Erythroblast (primary cell): ENCODE data around the gene MIER1.
A peak's percentile ranks its signal among the peaks of the same experiment; 100 is the strongest.
"Not testable (repeated sequence)": the region's sequence is repeated elsewhere in the genome, so short reads cannot be mapped to it uniquely, and the experiment has no call there.

Source experiments
- DNase-seq, 2 experiments: peaks; one replicate each; lab custom pipeline; 2025; lab: John Stamatoyannopoulos, UW
- GATA1 ChIP-seq: IDR thresholded peaks from 2 replicates; pipeline ENCODE4 v1.6.1; 2011; ENCODE audit warnings: low read depth, mild to moderate bottlenecking, control low read depth, low read length, moderate library complexity
- POLR2A ChIP-seq: IDR thresholded peaks from 2 replicates; pipeline ENCODE4 v1.6.1; 2011; ENCODE audit warnings: mild to moderate bottlenecking, low read length

The MIER1 gene

GRCh38 chr1:66924756-66925557 is at the start of gene MIER1, which contains the start of gene DNAI4:
TSS of gene MIER1 (plus strand) at chr1:66924990. CDS start at chr1:66925029, 39 bp downstream.
TSS of gene DNAI4 (minus strand) at chr1:66924856. CDS start at chr1:66924831, 25 bp downstream.
- DNase-seq, result peak; percentile 98 to 99
- no peak for TF ChIP-seq GATA1
- TF ChIP-seq POLR2A, result peak; percentile 92

DNA sequence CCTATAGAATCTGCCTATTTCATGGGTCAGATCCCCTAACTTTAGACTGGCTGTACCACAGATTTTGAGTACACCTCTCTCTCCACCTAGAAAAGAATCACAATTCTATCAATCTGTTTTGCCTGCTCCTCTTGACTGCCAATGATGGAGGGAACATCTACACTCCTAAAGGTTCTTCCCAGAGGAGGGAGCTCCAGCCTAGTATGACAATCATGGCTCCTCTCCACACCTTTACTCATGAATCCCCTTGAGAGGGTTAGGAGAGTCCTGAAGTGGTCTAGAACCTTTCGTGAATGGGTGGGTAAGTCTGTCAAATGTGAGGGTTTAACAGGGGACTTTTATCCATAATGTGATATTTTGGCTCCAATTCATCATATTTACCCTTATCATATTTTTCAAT is 48.1 kb upstream of the MIER1 start:
- DNase-seq, result no peak
- TF ChIP-seq POLR2A (no peak), GATA1 (no peak)

GRCh38 chr1:66889030-66889429 is 35.8 kb upstream of the MIER1 start:
- no peak for DNase-seq
- TF ChIP-seq GATA1, result no peak
- TF ChIP-seq POLR2A, result no peak

DNA sequence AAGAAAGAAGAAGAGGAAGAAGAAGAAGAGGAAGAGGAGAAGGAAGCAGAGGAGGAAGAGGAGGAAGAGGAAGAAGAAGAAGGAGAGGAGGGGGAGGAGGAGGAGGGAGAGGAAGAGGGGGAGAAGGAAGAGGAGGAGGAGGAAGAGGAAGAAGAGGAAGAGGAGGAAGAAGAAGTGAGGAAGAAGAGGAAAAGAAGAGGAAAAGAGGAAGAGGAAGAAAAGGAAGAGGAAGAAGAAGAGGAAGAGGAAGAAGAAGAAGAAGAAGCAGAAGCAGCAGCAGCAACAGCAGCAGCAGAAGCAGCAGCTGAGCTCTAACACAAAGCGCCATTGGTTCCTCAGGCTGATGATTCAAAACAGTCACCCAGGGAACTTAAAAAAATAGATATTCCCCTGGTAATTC is 34.2 kb upstream of the MIER1 start:
- no peak for TF ChIP-seq GATA1
- no peak for TF ChIP-seq POLR2A
- no peak for DNase-seq

DNA sequence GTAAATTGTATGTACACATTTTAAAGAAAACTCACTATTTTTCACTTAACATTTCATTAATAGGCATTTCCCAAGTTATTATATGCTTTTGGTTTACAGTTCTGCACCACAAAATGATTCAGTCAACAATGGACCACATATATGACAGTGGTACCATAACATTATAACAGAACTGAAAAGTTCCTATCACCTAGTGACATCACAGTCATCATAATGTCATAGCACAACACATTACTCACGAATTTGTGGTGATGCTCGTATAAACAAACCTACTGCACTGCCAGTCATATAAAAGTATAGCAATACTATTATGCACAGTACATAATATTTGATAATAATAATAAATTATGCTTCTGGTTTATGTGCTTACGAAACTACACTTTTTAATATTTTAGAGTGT is 31.1 kb upstream of the MIER1 start:
- TF ChIP-seq POLR2A (no peak), GATA1 (no peak)
- DNase-seq, result no peak

DNA sequence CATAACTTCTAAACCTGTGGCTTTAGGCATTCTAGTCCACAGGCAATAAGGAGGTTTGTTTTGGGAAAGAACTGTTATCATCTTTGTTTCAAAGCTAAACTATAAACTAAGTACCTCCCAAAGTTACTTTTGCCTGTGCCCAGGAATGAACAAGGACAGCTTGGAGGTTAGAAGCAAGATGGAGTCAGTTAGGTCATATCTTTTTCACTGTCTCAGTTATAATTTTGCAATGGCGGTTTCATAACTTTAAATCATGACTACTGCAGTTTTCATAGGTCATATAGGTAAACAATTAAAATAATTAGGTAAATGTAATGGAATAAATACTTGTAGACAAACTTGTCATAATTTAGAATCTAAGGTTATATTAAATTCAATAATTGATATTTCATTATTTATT is 9.6 kb upstream of the MIER1 start:
- not testable (repeated sequence) for DNase-seq

- TF ChIP-seq GATA1 (no peak), POLR2A (no peak)
- DNase-seq, result peak; percentile 93 to 98
These were observed 8.5 kb upstream of the MIER1 start for GRCh38 chr1:66916320-66916719.

DNA sequence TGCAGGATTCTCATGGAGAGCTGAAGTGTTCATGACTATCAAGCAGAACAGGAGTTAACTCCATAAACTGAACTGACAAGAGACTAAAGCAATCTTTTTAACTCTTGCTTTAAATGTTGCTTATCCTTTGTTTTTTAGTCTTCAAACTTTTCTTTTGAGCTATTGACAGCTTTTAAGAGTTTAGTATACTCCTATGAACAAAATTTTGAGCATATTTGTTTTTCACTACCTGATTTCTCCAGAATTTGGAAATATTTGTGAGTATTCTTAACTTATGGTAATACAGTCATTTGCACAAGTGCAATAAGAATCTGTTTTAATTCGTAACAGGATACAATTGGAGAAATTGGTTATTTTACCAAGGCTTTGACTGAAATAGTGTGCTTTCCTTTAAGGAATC is 7.3 kb upstream of the MIER1 start:
- TF ChIP-seq POLR2A, result no peak
- TF ChIP-seq GATA1, result no peak
- DNase-seq, result peak in 1 of 2 experiments; percentile 26

DNA sequence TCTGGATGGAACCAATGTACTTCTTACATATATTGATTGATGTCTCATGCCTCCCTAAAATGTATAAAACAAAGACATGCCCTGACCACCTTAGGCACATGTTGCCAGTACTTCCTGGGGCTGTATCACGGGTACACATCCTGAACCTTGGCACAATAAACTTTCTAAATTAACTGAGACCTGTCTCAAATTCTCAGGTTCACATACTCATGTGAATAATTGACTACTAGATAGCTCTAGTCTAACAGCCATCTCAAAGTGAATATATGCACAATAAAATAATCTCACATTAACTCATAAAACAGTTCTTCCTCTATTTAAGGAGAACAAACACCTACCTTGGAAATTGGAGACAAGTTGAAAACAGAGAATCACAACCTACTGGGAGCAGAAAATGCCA is 5.7 kb upstream of the MIER1 start:
- no peak for DNase-seq
- TF ChIP-seq POLR2A, result no peak
- no peak for TF ChIP-seq GATA1

GRCh38 chr1:66919828-66920227 is 5.0 kb upstream of the MIER1 start:
- DNase-seq, result no peak
- TF ChIP-seq POLR2A, result no peak
- no peak for TF ChIP-seq GATA1

DNA sequence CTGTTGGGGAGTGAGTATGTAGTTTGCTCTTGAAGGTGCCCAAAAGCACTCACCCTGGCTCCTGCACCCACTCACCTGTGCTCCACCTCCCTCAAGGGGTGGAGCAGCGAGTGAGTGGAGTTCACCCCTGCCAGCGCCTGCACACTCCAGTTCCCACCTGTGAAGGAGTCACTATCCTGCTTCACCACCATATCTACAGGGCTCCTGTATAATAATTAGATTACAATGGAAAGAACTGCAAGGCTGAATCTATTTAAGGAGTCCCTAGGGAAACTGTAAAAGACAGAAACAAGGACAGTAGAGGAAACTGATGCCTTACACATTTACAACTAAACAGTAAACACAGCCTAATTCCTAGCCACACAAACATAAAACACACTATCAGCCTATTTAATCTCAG is 4.2 kb upstream of the MIER1 start:
- TF ChIP-seq POLR2A (no peak), GATA1 (no peak)
- DNase-seq, result no peak

DNA sequence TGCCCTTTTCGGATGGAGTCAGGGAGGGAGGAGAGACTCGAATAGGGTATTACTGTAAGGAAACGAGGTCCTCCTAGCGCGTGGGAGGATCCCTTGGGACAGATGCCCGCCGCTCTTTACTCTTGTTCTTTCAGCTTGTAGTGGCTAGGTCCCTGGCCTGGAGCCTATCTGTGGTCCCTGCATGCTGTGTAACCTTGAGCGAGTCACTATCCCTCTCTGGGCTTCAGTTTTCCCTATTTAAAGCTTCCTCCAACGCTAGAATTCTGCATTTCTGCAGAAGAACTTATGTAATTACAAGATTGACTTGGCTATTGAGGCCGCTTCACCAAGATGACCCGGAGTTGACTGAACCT is 744 bp downstream of the MIER1 start:
- no peak for DNase-seq
- no peak for TF ChIP-seq POLR2A
- no peak for TF ChIP-seq GATA1

DNA sequence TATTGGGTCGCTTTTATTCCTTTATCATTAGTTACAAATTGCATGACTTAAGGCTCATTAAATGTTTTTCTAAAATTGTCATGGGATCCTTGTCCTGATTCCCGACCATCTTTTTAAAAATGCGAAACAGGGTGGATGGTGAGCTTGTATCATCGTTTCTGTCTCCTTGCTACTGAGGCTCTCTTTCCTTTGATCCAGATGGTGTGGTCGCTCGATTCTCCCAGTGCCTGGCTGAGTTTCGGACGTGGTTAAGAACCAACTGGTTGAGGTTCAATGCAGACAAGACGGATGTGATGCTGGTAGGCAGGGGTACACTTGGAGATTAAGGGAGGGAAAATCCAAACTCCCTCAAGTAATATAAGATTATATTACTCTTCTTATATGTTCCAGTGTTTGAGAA is 1.2 kb downstream of the MIER1 start:
- peak; percentile 32 to 54 for DNase-seq

GRCh38 chr1:66927528-66927927 is 2.7 kb downstream of the MIER1 start:
- peak; percentile 32 to 44 for DNase-seq
- TF ChIP-seq GATA1 (no peak), POLR2A (no peak)

More for the DNA sequence above, 1.2 kb downstream of the MIER1 start:
- TF ChIP-seq POLR2A (no peak), GATA1 (no peak)

- no peak for TF ChIP-seq POLR2A
- no peak for TF ChIP-seq GATA1
- DNase-seq, result peak; percentile 36 to 59
These were observed 4.4 kb downstream of the MIER1 start for GRCh38 chr1:66929146-66929688.
